HG02970 (cell line): ENCODE data around the gene TRAPPC6A.
"Not testable (repeated sequence)": the region's sequence is repeated elsewhere in the genome, so short reads cannot be mapped to it uniquely, and the experiment has no call there.

Experiments used
- ATAC-seq: cut with Tn5 transposase; IDR thresholded peaks from one replicate; pipeline ENCODE4 v1.9.1; 2021; ENCODE audit warnings: mild to moderate bottlenecking, moderate library complexity, moderate number of reproducible peaks; ENCODE audit not compliant: unreplicated experiment, low FRiP score

The TRAPPC6A gene

GRCh38 chr19:45133661-45134060 is 44.4 kb downstream of the TRAPPC6A start:
- no peak for ATAC-seq

GRCh38 chr19:45130888-45131615 is 47.0 kb downstream of the TRAPPC6A start:
- ATAC-seq, result no peak

- ATAC-seq, result no peak
These were observed 47.8 kb downstream of the TRAPPC6A start for GRCh38 chr19:45130236-45130635.

DNA sequence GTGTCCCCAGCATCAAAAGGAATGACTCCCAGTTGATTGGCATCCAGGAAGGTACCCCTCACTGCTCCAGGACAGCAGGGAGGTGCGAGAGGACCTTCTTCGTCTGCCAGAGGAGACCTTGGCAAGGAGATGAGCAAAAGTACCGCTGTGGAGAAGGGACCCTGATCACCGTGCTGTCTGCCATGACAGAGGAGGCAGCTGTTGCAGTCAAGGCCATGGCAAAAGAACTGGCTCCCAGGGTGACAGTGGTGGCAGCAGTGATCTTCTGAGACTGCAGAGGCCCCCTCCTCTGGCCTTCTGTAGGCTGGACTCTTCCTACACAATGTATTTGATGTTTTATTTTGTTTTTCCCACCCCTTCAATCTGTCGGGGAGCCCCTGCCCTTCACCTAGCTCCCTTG is 49.2 kb downstream of the TRAPPC6A start:
- ATAC-seq, result no peak

- ATAC-seq, result no peak
These were observed 49.9 kb downstream of the TRAPPC6A start for GRCh38 chr19:45128146-45128545.

- ATAC-seq, result no peak
These were observed 51.4 kb downstream of the TRAPPC6A start for GRCh38 chr19:45126654-45127053.

DNA sequence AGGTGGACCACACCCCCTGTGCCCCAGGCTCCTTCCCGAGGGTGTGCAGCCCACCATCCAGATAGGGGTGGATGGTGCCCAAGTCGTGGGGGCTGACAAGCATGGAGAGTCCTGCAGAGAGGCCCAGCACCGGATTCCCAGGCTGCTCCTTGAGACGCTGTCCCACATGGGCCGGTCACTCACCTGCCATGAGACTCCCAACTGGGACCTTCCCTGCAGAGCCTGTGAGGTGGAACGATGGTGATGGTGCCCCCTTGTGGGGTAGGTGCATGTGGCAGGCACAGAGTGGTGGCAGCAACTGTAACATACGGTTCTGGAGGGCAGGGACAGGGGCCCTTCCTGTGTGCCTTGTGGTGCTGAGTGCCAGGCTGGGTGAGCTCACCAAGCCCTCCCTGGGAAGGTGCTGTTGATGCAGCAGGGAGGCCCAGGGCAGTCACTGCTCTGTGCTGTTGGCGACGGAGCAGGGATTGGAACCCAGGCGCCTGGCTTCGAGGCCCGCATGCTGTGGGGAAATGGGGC is 52.0 kb downstream of the TRAPPC6A start:
- ATAC-seq, result no peak

DNA sequence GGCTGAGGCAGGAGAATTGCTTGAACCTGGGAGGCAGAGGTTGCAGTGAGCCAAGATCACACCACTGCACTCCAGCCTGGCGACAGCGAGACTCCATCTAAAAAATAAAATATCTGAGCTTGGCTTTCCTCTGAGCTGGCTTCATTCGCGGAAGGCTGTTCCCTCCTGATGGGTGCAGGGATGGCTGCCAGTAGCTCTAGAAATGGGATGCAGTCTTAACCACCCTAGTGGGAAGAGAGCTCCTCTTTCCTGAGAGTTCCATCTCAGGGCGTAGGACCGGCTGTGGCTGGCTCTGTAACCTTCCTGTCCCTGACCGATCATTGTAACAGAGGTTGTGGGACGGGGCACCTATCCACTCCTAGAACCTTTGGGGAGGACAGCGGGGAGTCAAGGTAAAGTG is 52.7 kb downstream of the TRAPPC6A start:
- no peak for ATAC-seq

DNA sequence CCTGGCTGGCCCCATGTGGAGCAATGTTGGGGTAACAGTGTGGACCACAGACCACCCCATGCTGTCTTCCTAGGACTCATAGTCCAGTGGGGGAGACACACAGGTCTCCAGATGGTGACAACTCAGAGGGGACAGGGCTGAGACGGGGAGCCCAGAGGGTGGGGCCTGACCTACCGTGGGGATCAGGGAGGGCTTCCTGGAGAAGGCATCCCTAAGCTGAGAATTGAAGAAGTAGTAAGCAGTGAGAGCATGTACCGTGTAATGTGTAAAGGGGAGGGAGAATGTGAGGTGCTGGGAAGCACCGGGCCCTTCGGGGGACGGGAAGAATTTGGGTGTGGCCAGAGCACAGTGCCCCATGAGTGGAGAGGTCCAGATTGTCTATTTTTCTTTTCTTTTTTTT is 54.0 kb downstream of the TRAPPC6A start:
- ATAC-seq, result no peak

GRCh38 chr19:45123440-45123850 is 54.6 kb downstream of the TRAPPC6A start:
- ATAC-seq, result no peak

DNA sequence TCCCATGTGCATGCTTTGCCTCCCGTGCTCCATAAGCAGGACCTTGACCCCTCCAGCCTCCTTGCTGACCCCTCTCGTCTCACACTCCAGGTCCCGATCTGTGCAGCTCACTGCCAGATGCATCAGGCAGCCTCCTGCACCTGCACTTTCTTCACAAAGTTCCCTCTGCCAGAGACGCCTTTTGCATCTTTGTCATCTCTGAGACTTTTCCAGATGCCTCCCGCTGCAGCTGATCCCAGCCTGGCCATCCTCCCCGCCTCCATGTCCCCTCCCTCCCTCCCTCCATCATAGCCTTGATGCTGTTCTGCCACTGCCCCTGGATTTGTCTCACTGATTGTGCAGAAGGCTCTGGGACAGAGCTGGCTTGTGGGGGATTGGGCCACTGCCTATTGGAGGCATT is 55.2 kb downstream of the TRAPPC6A start:
- ATAC-seq, result no peak

GRCh38 chr19:45121827-45122345 is 56.2 kb downstream of the TRAPPC6A start:
- ATAC-seq, result no peak

- ATAC-seq, result no peak
These were observed 58.5 kb downstream of the TRAPPC6A start for GRCh38 chr19:45119582-45119981.

- not testable (repeated sequence) for ATAC-seq
These were observed 59.3 kb downstream of the TRAPPC6A start for GRCh38 chr19:45118591-45119355.

DNA sequence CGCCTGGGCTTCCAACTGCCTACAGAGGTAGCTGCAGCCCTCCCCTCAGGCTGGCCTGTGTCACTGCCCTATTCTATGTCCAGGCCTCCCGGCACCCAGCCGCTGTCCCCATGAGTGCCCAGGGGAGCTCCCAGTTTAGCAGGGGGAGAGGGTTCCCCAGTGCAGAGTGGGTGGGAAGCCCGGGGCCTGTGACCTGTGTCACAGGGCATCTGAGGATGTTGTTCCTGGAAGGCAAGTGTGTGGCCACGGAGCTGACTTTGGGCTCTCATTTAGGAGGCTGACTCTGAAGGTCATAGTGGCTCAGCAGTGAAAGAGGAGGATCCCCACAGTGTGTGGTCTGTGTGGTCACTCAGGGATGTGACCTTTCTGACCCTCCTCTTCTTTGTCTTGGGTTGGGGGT is 59.9 kb downstream of the TRAPPC6A start:
- ATAC-seq, result no peak

DNA sequence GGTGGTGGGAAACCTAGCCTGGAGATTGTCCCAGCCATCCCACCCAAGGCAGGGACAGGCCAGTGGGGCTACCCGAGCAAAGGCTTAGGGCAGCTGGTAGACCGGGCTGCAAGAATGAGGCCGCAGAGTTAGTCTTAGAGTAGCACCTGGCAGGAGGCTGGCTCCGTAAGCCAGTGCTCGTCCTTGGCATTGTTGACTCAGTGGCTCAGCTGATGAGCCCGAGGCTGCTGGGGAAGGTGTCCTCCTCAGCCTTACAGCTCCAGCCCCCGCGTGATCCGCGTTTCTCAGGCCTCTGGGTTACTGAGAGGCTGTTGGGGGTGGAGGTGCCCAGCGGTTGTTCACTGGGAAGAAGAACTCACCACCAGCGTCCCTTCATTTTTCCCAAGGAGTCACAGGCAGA is 60.4 kb downstream of the TRAPPC6A start:
- no peak for ATAC-seq

DNA sequence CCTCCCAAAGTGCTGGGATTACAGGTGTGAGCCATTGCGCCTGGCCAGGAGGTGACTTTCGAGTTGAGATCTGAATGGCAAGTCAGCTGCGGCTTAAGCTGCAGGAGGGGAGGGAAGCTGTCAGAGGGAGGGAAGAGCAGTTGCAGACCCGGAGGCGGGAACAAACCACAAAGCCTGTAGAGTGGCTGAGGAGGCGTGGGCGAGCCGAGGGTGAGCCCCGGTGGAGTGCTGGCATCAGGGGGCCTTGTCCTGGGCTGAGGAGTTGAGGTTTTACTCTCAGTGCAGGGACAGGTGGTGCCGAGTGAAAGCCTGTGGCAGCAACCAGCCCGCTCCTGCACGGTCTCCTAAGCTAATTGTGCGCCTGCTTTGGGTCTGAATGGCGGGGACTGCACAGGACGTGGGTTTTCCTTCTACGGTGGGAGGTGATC is 60.9 kb downstream of the TRAPPC6A start:
- ATAC-seq, result no peak

DNA sequence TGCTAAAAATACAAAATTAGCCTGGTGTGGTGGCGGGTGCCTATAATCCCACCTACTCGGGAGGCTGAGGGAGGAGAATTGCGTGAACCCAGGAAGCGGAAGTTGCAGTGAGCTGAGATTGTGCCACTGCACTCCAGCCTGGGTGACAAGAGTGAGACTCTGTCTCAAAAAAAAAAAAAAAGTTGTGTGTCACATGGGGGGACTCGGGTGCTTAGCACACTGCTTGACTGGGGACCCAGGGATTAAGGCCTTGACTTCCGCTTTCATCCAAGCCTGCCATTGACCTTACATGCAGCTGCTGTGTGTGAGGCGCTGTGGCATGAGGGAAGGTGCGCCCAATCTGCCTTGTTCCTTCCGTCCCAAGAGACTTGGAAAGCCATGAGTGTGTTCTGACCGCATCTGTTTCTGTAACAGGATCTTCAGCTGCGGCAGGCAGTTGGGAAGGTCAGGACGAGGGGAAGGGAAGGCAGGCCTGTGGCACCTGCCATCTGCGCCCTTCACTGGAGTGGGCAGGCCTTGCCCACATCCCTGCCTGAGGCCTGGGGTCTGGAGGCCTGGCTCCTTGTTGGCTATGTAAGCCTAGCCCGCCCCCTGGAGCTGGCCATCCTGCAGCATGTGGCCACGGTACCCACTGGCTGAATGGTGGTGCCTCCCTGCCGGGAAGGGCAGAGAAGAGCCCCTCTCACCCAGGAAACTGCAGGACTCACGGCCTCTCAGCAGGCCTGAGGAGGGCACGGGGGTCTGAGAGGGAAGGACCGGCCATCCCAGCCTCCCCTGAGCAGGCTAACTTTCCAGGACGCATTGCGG is 62.0 kb downstream of the TRAPPC6A start:
- ATAC-seq, result no peak

DNA sequence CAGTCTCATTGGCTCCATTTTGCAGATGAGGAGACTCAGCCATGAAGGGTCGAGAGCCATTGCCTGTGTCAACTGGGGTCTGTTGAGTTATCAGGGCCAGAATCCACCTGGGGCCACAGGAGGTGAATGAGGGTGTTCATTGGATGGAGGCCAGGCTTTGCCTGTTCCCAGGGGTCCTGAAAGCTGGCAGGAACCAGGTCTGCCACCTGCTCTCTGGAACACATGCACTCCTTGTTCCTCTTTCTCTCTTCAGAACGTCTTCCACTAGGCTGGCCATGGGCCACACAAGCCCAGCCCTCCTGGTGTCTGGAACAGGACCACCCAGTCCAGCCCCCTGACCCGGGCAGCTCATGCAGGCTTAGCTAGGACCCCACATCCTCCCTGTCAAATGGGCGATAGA is 63.9 kb downstream of the TRAPPC6A start:
- no peak for ATAC-seq

DNA sequence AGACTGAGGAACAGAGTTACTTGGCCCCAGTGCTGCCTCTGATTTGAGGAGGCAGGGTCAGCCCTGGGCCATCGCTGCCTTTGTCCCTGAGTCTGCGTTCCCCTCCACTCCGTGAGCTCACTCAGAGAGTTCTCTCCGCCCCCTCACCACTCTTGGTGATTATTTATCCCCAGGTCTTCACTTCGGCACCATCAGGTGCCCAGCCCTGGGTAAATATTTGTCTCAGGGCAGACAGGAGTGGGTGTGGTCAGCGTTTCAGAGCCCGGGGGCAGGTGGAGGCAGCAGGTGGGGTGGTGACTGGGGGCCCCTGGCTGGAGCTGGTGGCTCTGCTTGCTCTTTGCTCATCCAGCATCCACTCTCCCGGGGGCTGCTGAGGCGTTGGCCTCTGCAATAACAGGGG is 64.4 kb downstream of the TRAPPC6A start:
- no peak for ATAC-seq
